Uterus (tissue), 2 donors: Measurements from ENCODE around the gene CA10.

Experiments used
- CTCF ChIP-seq, 4 experiments: fragments of 200-600 bp in 2 of 4; fragments of 450-650 bp in 2 of 4; sonication (generic) in 2 of 4; IDR thresholded peaks; one replicate each; pipeline ENCODE4 v1.5.1; 2016 to 2019; ENCODE audit warnings: antibody characterized with exemption in 4 of 4, mild to moderate bottlenecking in 2 of 4, moderate library complexity in 1 of 4
- POLR2A ChIP-seq, 2 donors: fragments of 450-650 bp; IDR thresholded peaks; one replicate each; pipeline ENCODE4 v1.6.1; 2016; ENCODE audit warnings: antibody characterized with exemption in 2 of 2, mild to moderate bottlenecking in 1 of 2, moderate library complexity in 1 of 2

- TF ChIP-seq POLR2A (IDR thresholded peaks at IDR 0.05) (no peak), CTCF (IDR thresholded peaks at IDR 0.05) (no peak)
Observed at GRCh38 chr17:51769231-51769630, 389.3 kb downstream of the CA10 start.
